Breast epithelium (tissue), 3 donors: ENCODE measurements around the gene IGF2BP2.

ENCODE experiments used
- CTCF ChIP-seq, 3 donors: fragments of 450-650 bp; IDR thresholded peaks; one replicate each; pipeline ENCODE4 v1.5.1; 2016 to 2017; ENCODE audit warnings: antibody characterized with exemption in 3 of 3, mild to moderate bottlenecking in 3 of 3, moderate library complexity in 3 of 3
- POLR2AphosphoS5 ChIP-seq, 3 donors: sonication (generic); formaldehyde crosslinking; IDR thresholded peaks; one replicate each; pipeline ENCODE4 v1.6.1; 2017; ENCODE audit warnings: antibody characterized with exemption in 3 of 3

- TF ChIP-seq CTCF (IDR thresholded peaks at IDR 0.05): no peak
- no peak for TF ChIP-seq POLR2AphosphoS5 (IDR thresholded peaks at IDR 0.05)
These were observed 74.8 kb downstream of the IGF2BP2 start for GRCh38 chr3:185750015-185750414.
